GM23248 (cell line): ENCODE measurements around the gene BPIFB2.

Source experiments
- EZH2 ChIP-seq: fragments of 200-600 bp; sonication (generic); IDR thresholded peaks from 2 replicates; pipeline ENCODE4 v1.6.1; 2018; ENCODE audit warnings: antibody characterized with exemption, mild to moderate bottlenecking; ENCODE audit not compliant: insufficient read depth, poor library complexity, severe bottlenecking
- EZH2phosphoT487 ChIP-seq: fragments of 200-600 bp; sonication (generic); IDR thresholded peaks from 2 replicates; pipeline ENCODE4 v1.6.1; 2018; ENCODE audit warnings: antibody characterized with exemption, moderate library complexity, mild to moderate bottlenecking, low read depth; ENCODE audit not compliant: insufficient read depth

DNA sequence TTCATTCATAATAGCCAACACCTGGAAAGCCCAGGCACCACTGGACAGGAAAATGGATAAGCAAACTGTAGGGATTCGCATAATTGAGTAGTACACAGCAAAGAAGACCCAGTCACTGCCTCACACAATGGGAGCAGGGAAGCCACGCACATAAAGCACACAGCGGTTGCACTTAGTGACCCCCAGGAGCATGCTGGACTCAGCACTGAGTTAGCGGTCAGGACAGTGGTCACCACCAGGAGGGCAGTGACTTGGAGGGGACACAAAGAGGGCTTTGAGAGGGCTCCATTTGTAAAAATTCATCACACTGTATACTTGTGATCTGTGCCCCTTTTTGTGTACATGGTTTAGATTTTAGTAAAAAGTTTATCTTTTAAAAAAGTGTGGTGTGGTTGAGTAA lies 43.8 kb downstream of the BPIFB2 start:
- no peak for TF ChIP-seq EZH2
- TF ChIP-seq EZH2phosphoT487, result no peak
